Liver (tissue), 9 donors: ENCODE results near the gene FNDC1. TPM values are rescaled to one million over a fixed set of nuclear protein-coding genes. Genes with fewer than 3 reads are reported as not detected.
"Not testable (repeated sequence)": the region's sequence is repeated elsewhere in the genome, so short reads cannot be mapped to it uniquely, and the experiment has no call there.

Source experiments
- DNase-seq: peaks from one replicate; pipeline ENCODE4 v3.0.0-alpha.2; 2017; ENCODE audit warnings: low spot score
- H3K27ac ChIP-seq, 2 donors: one replicate each; pipeline ENCODE4 v1.7.0; 2013; ENCODE audit warnings: inconsistent platforms in 2 of 2, low read length in 2 of 2, control low read depth in 1 of 2, low read depth in 1 of 2, mild to moderate bottlenecking in 1 of 2
- H3K27me3 ChIP-seq, 4 donors: one replicate each; pipeline versions ENCODE4 v1.6.1 to v1.7.0; 2013; ENCODE audit warnings: low read length in 3 of 4, inconsistent platforms in 1 of 4, mild to moderate bottlenecking in 1 of 4, moderate library complexity in 1 of 4; ENCODE audit not compliant: control insufficient read depth in 4 of 4, insufficient read depth in 4 of 4
- H3K36me3 ChIP-seq, 4 donors: one replicate each; pipeline versions ENCODE4 v1.6.1 to v1.7.0; 2013; ENCODE audit warnings: low read length in 3 of 4, mild to moderate bottlenecking in 3 of 4, low read depth in 1 of 4, moderate library complexity in 1 of 4; ENCODE audit not compliant: control insufficient read depth in 4 of 4, insufficient read depth in 3 of 4
- H3K4me1 ChIP-seq, 4 donors: one replicate each; pipeline versions ENCODE4 v1.6.1 to v1.7.0; 2013; ENCODE audit warnings: low read length in 3 of 4, mild to moderate bottlenecking in 3 of 4, moderate library complexity in 1 of 4; ENCODE audit not compliant: control insufficient read depth in 4 of 4, insufficient read depth in 4 of 4
- H3K4me3 ChIP-seq, 3 donors: one replicate each; pipeline versions ENCODE4 v1.6.1 to v1.7.0; 2013; ENCODE audit warnings: low read length in 3 of 3, control low read depth in 1 of 3, low read depth in 1 of 3, mild to moderate bottlenecking in 1 of 3
- H3K9ac ChIP-seq, 2 donors: one replicate each; pipeline ENCODE4 v1.7.0; 2013; ENCODE audit warnings: low read length in 2 of 2, mild to moderate bottlenecking in 2 of 2, moderate library complexity in 2 of 2, control low read depth in 1 of 2, low read depth in 1 of 2
- H3K9me3 ChIP-seq, 4 donors: one replicate each; pipeline versions ENCODE4 v1.6.1 to v1.7.0; 2013; ENCODE audit warnings: low read length in 3 of 4; ENCODE audit not compliant: control insufficient read depth in 4 of 4
- ATF3 ChIP-seq: IDR thresholded peaks from 2 replicates; pipeline ENCODE4 v1.6.1; 2016; ENCODE audit warnings: antibody characterized with exemption
- EGR1 ChIP-seq, 2 donors: IDR thresholded peaks; 2 replicates each; pipeline ENCODE4 v1.6.1; 2016 to 2018; ENCODE audit warnings: antibody characterized with exemption in 2 of 2, low read depth in 2 of 2
- FOXA2 ChIP-seq: IDR thresholded peaks from 2 replicates; pipeline ENCODE4 v1.6.1; 2016; ENCODE audit warnings: antibody characterized with exemption
- GABPA ChIP-seq, 2 donors: IDR thresholded peaks in 1 of 2; conservative IDR thresholded peaks in 1 of 2; 2 replicates each; pipeline ENCODE4 v1.6.1; 2016; ENCODE audit warnings: antibody characterized with exemption in 2 of 2, mild to moderate bottlenecking in 1 of 2, moderate library complexity in 1 of 2
- HNF4A ChIP-seq, 2 donors: conservative IDR thresholded peaks; 2 replicates each; pipeline ENCODE4 v1.6.1; 2016; ENCODE audit warnings: antibody characterized with exemption in 2 of 2, mild to moderate bottlenecking in 2 of 2
- HNF4G ChIP-seq: IDR thresholded peaks from 2 replicates; pipeline ENCODE4 v1.6.1; 2016; ENCODE audit warnings: antibody characterized with exemption
- MAX ChIP-seq: IDR thresholded peaks from 2 replicates; pipeline ENCODE4 v1.6.1; 2016; ENCODE audit warnings: antibody characterized with exemption
- NR2F2 ChIP-seq: IDR thresholded peaks from 2 replicates; pipeline ENCODE4 v1.6.1; 2016; ENCODE audit warnings: antibody characterized with exemption
- RAD21 ChIP-seq, 2 donors: IDR thresholded peaks; 2 replicates each; pipeline ENCODE4 v1.6.1; 2016; ENCODE audit warnings: antibody characterized with exemption in 2 of 2, mild to moderate bottlenecking in 2 of 2
- REST ChIP-seq: IDR thresholded peaks from 2 replicates; pipeline ENCODE4 v1.6.1; 2016; ENCODE audit warnings: antibody characterized with exemption, mild to moderate bottlenecking
- RXRA ChIP-seq, 2 donors: IDR thresholded peaks; 2 replicates each; pipeline ENCODE4 v1.6.1; 2017 to 2018; ENCODE audit warnings: antibody characterized with exemption in 2 of 2, mild to moderate bottlenecking in 1 of 2
- SP1 ChIP-seq: IDR thresholded peaks from 2 replicates; pipeline ENCODE4 v1.6.1; 2018; ENCODE audit warnings: antibody characterized with exemption, mild to moderate bottlenecking
- TAF1 ChIP-seq: conservative IDR thresholded peaks from 2 replicates; pipeline ENCODE4 v1.6.1; 2016; ENCODE audit warnings: antibody characterized with exemption, mild to moderate bottlenecking
- YY1 ChIP-seq: IDR thresholded peaks from 2 replicates; pipeline ENCODE4 v1.6.1; 2016; ENCODE audit warnings: antibody characterized with exemption, mild to moderate bottlenecking
- WGBS: extraction: QIAGEN DNeasy Blood & Tissue Kit; methylation state at CpG from one replicate; pipeline ENCODE4 v1.1.7; 2013; 5-methylcytosine and 5-hydroxymethylcytosine counted together
- polyA plus RNA-seq, 2 donors: library from polyadenylated mRNA; stranded (reverse) in 1 of 2; unstranded in 1 of 2; fragments of 200-250 nt in 1 of 2; fragments of >200 nt in 1 of 2; fragmentation: Nextera tagmentation in 1 of 2; extraction: Ambion mirVana in 1 of 2; gene quantifications; one replicate each; pipeline versions ENCODE4 v1.2.1 to v1.2.3, GENCODE V29; 2013 to 2015
- total RNA-seq, 2 donors: library from RNA; depleted of rRNA; stranded (reverse); fragments of >200 nt; gene quantifications; one replicate each; pipeline ENCODE4 v1.2.3, GENCODE V29; 2014
- TF ChIP-seq, protein P1 (sequence below): fragments of 150-350 bp; IDR thresholded peaks from 2 replicates; pipeline ENCODE4 v1.5.1; 2017; ENCODE audit warnings: improper control_type of control experiment, low read depth, low read length; ENCODE audit not compliant: missing input control
- donor health status: healthy.
- donor health status: healthy.
- donor health status: healthy.
- donor health status: healthy.
- donor health status: healthy.

Gene FNDC1
- total and polyA plus RNA-seq, 4 donors: 0.10 to 0.47 (median 0.17) TPM; not detected in 1

GRCh38 chr6:159121486-159121885, 47.7 kb upstream of the FNDC1 start:
- no peak overlapping the region for H3K27ac ChIP-seq

DNA sequence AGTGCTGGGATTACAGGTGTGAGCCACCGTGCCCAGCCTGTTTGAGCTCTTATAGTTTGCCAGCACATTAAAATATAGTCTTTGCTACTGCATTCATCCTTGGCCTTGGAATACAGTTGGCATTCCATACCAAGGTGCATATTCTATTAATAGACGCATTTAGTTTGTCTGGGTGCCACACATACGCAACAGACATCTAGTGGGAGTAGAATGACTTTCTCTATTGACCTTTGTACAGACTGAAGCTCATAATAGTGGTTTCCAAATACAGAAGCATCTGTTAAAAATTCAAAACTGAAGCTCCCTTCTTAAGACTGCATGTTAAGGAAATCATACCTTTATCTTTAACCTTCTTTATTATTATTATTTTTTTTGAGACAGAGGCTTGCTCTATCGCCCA, 46.7 kb upstream of the FNDC1 start:
- H3K36me3 ChIP-seq: no peaks in the 10 kb centered on the region
- H3K27ac ChIP-seq: no peak overlapping the region
- WGBS: 90% methylated on average over 4 of the region's 4 CpGs
- DNase-seq: no peak
- H3K27me3 ChIP-seq: no peaks in the 10 kb centered on the region
- TF ChIP-seq HNF4G (no peak), REST (no peak), HNF4A (conservative IDR thresholded peaks at IDR 0.05) (no peak), SP1 (no peak), RAD21 (IDR thresholded peaks at IDR 0.05) (no peak), RXRA (IDR thresholded peaks at IDR 0.05) (no peak), GABPA (IDR thresholded peaks at IDR 0.05 in 1 of 2, conservative IDR thresholded peaks at IDR 0.05 in 1 of 2) (no peak), NR2F2 (no peak), MAX (no peak), TAF1 (no peak), YY1 (no peak)
- TF ChIP-seq, protein P1, sequence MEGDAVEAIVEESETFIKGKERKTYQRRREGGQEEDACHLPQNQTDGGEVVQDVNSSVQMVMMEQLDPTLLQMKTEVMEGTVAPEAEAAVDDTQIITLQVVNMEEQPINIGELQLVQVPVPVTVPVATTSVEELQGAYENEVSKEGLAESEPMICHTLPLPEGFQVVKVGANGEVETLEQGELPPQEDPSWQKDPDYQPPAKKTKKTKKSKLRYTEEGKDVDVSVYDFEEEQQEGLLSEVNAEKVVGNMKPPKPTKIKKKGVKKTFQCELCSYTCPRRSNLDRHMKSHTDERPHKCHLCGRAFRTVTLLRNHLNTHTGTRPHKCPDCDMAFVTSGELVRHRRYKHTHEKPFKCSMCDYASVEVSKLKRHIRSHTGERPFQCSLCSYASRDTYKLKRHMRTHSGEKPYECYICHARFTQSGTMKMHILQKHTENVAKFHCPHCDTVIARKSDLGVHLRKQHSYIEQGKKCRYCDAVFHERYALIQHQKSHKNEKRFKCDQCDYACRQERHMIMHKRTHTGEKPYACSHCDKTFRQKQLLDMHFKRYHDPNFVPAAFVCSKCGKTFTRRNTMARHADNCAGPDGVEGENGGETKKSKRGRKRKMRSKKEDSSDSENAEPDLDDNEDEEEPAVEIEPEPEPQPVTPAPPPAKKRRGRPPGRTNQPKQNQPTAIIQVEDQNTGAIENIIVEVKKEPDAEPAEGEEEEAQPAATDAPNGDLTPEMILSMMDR: no peak
- no peak overlapping the region for H3K9ac ChIP-seq
- H3K4me3 ChIP-seq: no peak overlapping the region
- peaks cover 0 to 3% (median 0%) of the 10 kb centered on the region in 4 donors for H3K4me1 ChIP-seq
- H3K9me3 ChIP-seq: no peaks in the 10 kb centered on the region

More at GRCh38 chr6:159121486-159121885, 47.7 kb upstream of the FNDC1 start:
- Histone ChIP-seq H3K36me3 (no peaks in the 10 kb centered on the region), H3K4me1 (peaks cover 0 to 3% (median 0%) of the 10 kb centered on the region in 4 donors), H3K4me3 (no peak overlapping the region), H3K9me3 (no peaks in the 10 kb centered on the region), H3K27me3 (no peaks in the 10 kb centered on the region), H3K9ac (no peak overlapping the region)
- no peak for DNase-seq
- TF ChIP-seq ATF3: no peak
- no peak for TF ChIP-seq SP1
- TF ChIP-seq FOXA2: no peak
- no peak for TF ChIP-seq NR2F2
- no peak for TF ChIP-seq EGR1 (IDR thresholded peaks at IDR 0.05; ENCODE audit: low read depth in 2 of 2)
- 87% methylated on average over 5 of the region's 5 CpGs for WGBS

- not testable (repeated sequence) for DNase-seq, H3K27me3 ChIP-seq, H3K27ac ChIP-seq, H3K4me3 ChIP-seq, H3K9ac ChIP-seq, H3K36me3 ChIP-seq, H3K4me1 ChIP-seq, H3K9me3 ChIP-seq
- whole genome bisulfite sequencing: 90% methylated on average over 2 of the region's 2 CpGs
Measured at GRCh38 chr6:159123831-159124230, 45.4 kb upstream of the FNDC1 start.
